H9 (cell line): Measurements from ENCODE around the gene DNAH5. TPM values are rescaled to one million over a fixed set of nuclear protein-coding genes. Genes with fewer than 3 reads are reported as not detected.

Source experiments
- DNase-seq: peaks from one replicate; pipeline ENCODE4 v3.0.0-alpha.2; 2017
- H2AFZ ChIP-seq: one replicate; pipeline ENCODE4 v1.6.1; 2013; ENCODE audit warnings: mild to moderate bottlenecking, low read length, control low read depth, moderate library complexity
- H2AK5ac ChIP-seq: 2 replicates; pipeline ENCODE4 v1.6.1; 2013; ENCODE audit warnings: low read length, control low read depth, mixed read lengths; ENCODE audit not compliant: insufficient read length
- H2BK120ac ChIP-seq: one replicate; pipeline ENCODE4 v1.6.1; 2013; ENCODE audit warnings: low read depth, mild to moderate bottlenecking, low read length, control low read depth, inconsistent platforms; ENCODE audit not compliant: poor library complexity, severe bottlenecking
- H2BK12ac ChIP-seq: 2 replicates; pipeline ENCODE4 v1.6.1; 2013; ENCODE audit warnings: low read length, control low read depth, mixed read lengths, low read depth; ENCODE audit not compliant: insufficient read length
- H2BK15ac ChIP-seq: 2 replicates; pipeline ENCODE4 v1.6.1; 2013; ENCODE audit warnings: low read depth, low read length, control low read depth
- H2BK20ac ChIP-seq: one replicate; pipeline ENCODE4 v1.6.1; 2013; ENCODE audit warnings: low read depth, mild to moderate bottlenecking, low read length, control low read depth, inconsistent platforms; ENCODE audit not compliant: poor library complexity, severe bottlenecking
- H2BK5ac ChIP-seq: 2 replicates; pipeline ENCODE4 v1.6.1; 2013; ENCODE audit warnings: low read length, control low read depth, mixed read lengths; ENCODE audit not compliant: insufficient read length
- H3K14ac ChIP-seq: 2 replicates; pipeline ENCODE4 v1.6.1; 2013; ENCODE audit warnings: low read length, control low read depth; ENCODE audit not compliant: insufficient read depth
- H3K18ac ChIP-seq: 2 replicates; pipeline ENCODE4 v1.6.1; 2013; ENCODE audit warnings: low read depth, mild to moderate bottlenecking, mixed read lengths, low read length, control low read depth; ENCODE audit not compliant: insufficient read length
- H3K23ac ChIP-seq: 2 replicates; pipeline ENCODE4 v1.6.1; 2013; ENCODE audit warnings: low read length, control low read depth, mixed read lengths, low read depth; ENCODE audit not compliant: insufficient read length
- H3K23me2 ChIP-seq: 2 replicates; pipeline ENCODE4 v1.6.1; 2013; ENCODE audit warnings: low read depth, mild to moderate bottlenecking, mixed read lengths, low read length, control low read depth; ENCODE audit not compliant: insufficient read length, poor library complexity, severe bottlenecking
- H3K27ac ChIP-seq: 2 replicates; pipeline ENCODE4 v1.5.1; 2013; ENCODE audit warnings: low read length, control low read depth, mixed read lengths, low read depth; ENCODE audit not compliant: insufficient read length
- H3K27me3 ChIP-seq: 2 replicates; pipeline ENCODE4 v1.6.1; 2013; ENCODE audit warnings: low read length, control low read depth, inconsistent platforms; ENCODE audit not compliant: insufficient read depth
- H3K4ac ChIP-seq: 2 replicates; pipeline ENCODE4 v1.6.1; 2013; ENCODE audit warnings: low read depth, mild to moderate bottlenecking, control low read depth, inconsistent platforms, low read length, moderate library complexity
- H3K4me1 ChIP-seq: 2 replicates; pipeline ENCODE4 v1.6.1; 2013; ENCODE audit warnings: low read length, control low read depth, inconsistent platforms; ENCODE audit not compliant: insufficient read depth
- H3K4me2 ChIP-seq: 2 replicates; pipeline ENCODE4 v1.6.1; 2013; ENCODE audit warnings: low read length, control low read depth, mixed read lengths; ENCODE audit not compliant: insufficient read length, insufficient read depth
- H3K56ac ChIP-seq: 2 replicates; pipeline ENCODE4 v1.6.1; 2013; ENCODE audit warnings: low read depth, mild to moderate bottlenecking, mixed read lengths, low read length, control low read depth; ENCODE audit not compliant: insufficient read length
- H3K79me1 ChIP-seq: 2 replicates; pipeline ENCODE4 v1.6.1; 2013; ENCODE audit warnings: low read depth, mild to moderate bottlenecking, moderate library complexity, low read length, control low read depth, inconsistent platforms; ENCODE audit not compliant: insufficient read depth, poor library complexity, severe bottlenecking
- H3K79me2 ChIP-seq: 2 replicates; pipeline ENCODE4 v1.6.1; 2013; ENCODE audit warnings: low read length, control low read depth, inconsistent platforms; ENCODE audit not compliant: insufficient read depth
- H3K9ac ChIP-seq: 2 replicates; pipeline ENCODE4 v1.6.1; 2013; ENCODE audit warnings: low read length, control low read depth, mixed read lengths; ENCODE audit not compliant: insufficient read length; ENCODE audit errors: extremely low read depth
- H3K9me3 ChIP-seq: one replicate; pipeline ENCODE4 v1.6.1; 2013; ENCODE audit warnings: low read depth, low read length, inconsistent platforms; ENCODE audit not compliant: control insufficient read depth
- H3T11ph ChIP-seq: one replicate; pipeline ENCODE4 v1.6.1; 2013; ENCODE audit warnings: mild to moderate bottlenecking, low read length, control low read depth, inconsistent platforms
- H4K20me1 ChIP-seq: one replicate; pipeline ENCODE4 v1.6.1; 2013; ENCODE audit not compliant: control insufficient read depth, insufficient read length, insufficient read depth
- H4K5ac ChIP-seq: 2 replicates; pipeline ENCODE4 v1.6.1; 2013; ENCODE audit warnings: low read depth, mild to moderate bottlenecking, mixed read lengths, low read length, control low read depth; ENCODE audit not compliant: insufficient read length
- H4K8ac ChIP-seq: replicated peaks from 2 replicates; pipeline ENCODE4 v1.6.1; 2013; ENCODE audit warnings: low read length, control low read depth, mixed read lengths, low read depth; ENCODE audit not compliant: insufficient read length
- H4K91ac ChIP-seq: 2 replicates; pipeline ENCODE4 v1.6.1; 2013; ENCODE audit warnings: low read depth, mild to moderate bottlenecking, moderate library complexity, mixed read lengths, low read length, control low read depth; ENCODE audit not compliant: insufficient read length
- H3K27ac Mint-ChIP-seq, 3 experiments: 2 replicates in 2 of 3; 3 replicates in 1 of 3; pipeline ENCODE4 v1.8.0; 2020 to 2021; ENCODE audit warnings: mixed read lengths in 3 of 3, mild to moderate bottlenecking in 1 of 3, moderate library complexity in 1 of 3
- H3K27me3 Mint-ChIP-seq: 2 replicates; pipeline ENCODE4 v1.8.0; 2021; ENCODE audit warnings: low read depth, mild to moderate bottlenecking, moderate library complexity, mixed read lengths
- H3K36me3 Mint-ChIP-seq, 3 experiments: 2 replicates in 2 of 3; 3 replicates in 1 of 3; pipeline ENCODE4 v1.8.0; 2020 to 2021; ENCODE audit warnings: low read depth in 3 of 3, mixed read lengths in 3 of 3; ENCODE audit not compliant: insufficient read depth in 1 of 3
- H3K4me1 Mint-ChIP-seq, 2 experiments: 2 replicates each; pipeline ENCODE4 v1.8.0; 2020; ENCODE audit warnings: mixed read lengths in 2 of 2
- H3K4me3 Mint-ChIP-seq, 2 experiments: 2 replicates in 1 of 2; 3 replicates in 1 of 2; pipeline ENCODE4 v1.8.0; 2020 to 2021; ENCODE audit warnings: mild to moderate bottlenecking in 2 of 2, mixed read lengths in 2 of 2, moderate library complexity in 1 of 2
- H3K9me3 Mint-ChIP-seq, 2 experiments: 2 replicates in 1 of 2; 3 replicates in 1 of 2; pipeline ENCODE4 v1.8.0; 2020; ENCODE audit warnings: mild to moderate bottlenecking in 2 of 2, mixed read lengths in 2 of 2, moderate library complexity in 1 of 2
- WGBS: extraction: QIAGEN DNeasy Blood & Tissue Kit; methylation state at CpG from one replicate; pipeline ENCODE4 v1.1.7; 2013; ENCODE audit warnings: missing lambda C conversion rate, low lambda C conversion rate, mixed read lengths; ENCODE audit not compliant: insufficient read length; ENCODE audit errors: extremely low coverage; 5-methylcytosine and 5-hydroxymethylcytosine counted together
- total RNA-seq: library from RNA; stranded (reverse); gene quantifications from 2 replicates; pipeline ENCODE4 v1.2.1, GENCODE V29; 2021
- TF ChIP-seq, protein P1 (sequence below): fragments of 200-600 bp; sonication (generic); conservative IDR thresholded peaks from 3 replicates; pipeline ENCODE4 v1.8.0; 2021; ENCODE audit warnings: antibody characterized with exemption, mild to moderate bottlenecking

Gene DNAH5
- total RNA-seq, 1 experiment from 2014 or later = 0.50 TPM

DNA sequence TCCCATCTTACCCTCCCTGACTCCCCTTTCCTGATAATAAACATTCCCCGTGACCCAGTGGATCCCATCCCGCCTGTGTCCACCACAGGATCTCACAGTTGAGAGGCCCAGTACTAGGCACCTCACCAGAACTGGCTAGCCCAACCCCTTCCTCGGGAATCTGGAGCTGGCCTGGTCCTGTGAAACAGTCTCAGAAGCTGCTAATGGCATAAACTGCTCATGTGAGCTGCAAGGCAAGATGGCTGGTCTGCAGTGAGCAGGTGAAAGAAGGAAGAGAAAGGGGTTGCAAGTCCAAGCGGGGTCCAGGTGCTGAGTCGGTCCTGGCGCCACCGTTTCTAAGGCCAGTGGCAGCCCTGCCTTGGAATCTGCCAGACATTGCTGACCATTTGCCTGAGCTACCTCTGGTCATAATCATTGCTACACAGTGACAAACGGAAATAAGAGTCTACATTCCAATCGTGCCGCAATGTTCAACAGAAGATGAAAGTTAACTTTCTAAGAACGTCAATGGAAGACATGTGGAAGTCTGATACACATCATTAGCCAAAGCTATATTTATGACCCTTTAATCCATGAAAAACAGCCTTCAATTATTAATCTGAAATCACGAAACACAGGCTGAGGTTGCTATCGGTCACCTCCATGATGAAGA, 33.7 kb downstream of the DNAH5 start:
- Histone ChIP-seq H3K56ac (no peak overlapping the region), H2AFZ (no peak overlapping the region), H4K91ac (no peak overlapping the region), H2AK5ac (no peak overlapping the region), H3K27ac (no peak overlapping the region), H4K8ac (no peak overlapping the region), H2BK120ac (no peak overlapping the region), H2BK20ac (no peak overlapping the region), H3K18ac (no peak overlapping the region), H3K4me1 (peaks cover 3% of the 10 kb centered on the region; the same call in 1 of the 2 replicates), H3T11ph (no peak overlapping the region), H3K27me3 (no peaks in the 10 kb centered on the region), H3K23ac (no peak overlapping the region), H3K4me2 (no peak overlapping the region), H4K20me1 (no peaks in the 10 kb centered on the region), H2BK15ac (no peak overlapping the region), H3K23me2 (no peaks in the 10 kb centered on the region), H2BK5ac (no peak overlapping the region), H3K79me2 (no peaks in the 10 kb centered on the region), H4K5ac (no peak overlapping the region), H3K9ac (no peak overlapping the region), H3K14ac (no peak overlapping the region), H2BK12ac (no peak overlapping the region), H3K4ac (no peak overlapping the region), H3K9me3 (no peaks in the 10 kb centered on the region), H3K79me1 (no peaks in the 10 kb centered on the region)
- no peaks in the 10 kb centered on the region for H3K27me3 Mint-ChIP-seq
- no peak overlapping the region for H3K4me3 Mint-ChIP-seq
- DNase-seq = no peak
- peaks cover 7 to 8% of the 10 kb centered on the region in 2 experiments for H3K4me1 Mint-ChIP-seq
- H3K9me3 Mint-ChIP-seq = no peaks in the 10 kb centered on the region
- no CpG with 5 or more reads among the region's 13 CpGs for WGBS
- H3K27ac Mint-ChIP-seq = no peak overlapping the region
- no peaks in the 10 kb centered on the region for H3K36me3 Mint-ChIP-seq
- TF ChIP-seq, protein P1, sequence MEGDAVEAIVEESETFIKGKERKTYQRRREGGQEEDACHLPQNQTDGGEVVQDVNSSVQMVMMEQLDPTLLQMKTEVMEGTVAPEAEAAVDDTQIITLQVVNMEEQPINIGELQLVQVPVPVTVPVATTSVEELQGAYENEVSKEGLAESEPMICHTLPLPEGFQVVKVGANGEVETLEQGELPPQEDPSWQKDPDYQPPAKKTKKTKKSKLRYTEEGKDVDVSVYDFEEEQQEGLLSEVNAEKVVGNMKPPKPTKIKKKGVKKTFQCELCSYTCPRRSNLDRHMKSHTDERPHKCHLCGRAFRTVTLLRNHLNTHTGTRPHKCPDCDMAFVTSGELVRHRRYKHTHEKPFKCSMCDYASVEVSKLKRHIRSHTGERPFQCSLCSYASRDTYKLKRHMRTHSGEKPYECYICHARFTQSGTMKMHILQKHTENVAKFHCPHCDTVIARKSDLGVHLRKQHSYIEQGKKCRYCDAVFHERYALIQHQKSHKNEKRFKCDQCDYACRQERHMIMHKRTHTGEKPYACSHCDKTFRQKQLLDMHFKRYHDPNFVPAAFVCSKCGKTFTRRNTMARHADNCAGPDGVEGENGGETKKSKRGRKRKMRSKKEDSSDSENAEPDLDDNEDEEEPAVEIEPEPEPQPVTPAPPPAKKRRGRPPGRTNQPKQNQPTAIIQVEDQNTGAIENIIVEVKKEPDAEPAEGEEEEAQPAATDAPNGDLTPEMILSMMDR = no peak
